ENCODE data around the gene C10orf71. TPM values are rescaled to one million over a fixed set of nuclear protein-coding genes. Genes with fewer than 3 reads are reported as not detected.

Gene C10orf71
- polyA plus RNA-seq, 1 donor from 2014 or later = not detected

- no peak overlapping the region for H2AFZ ChIP-seq (ENCODE audit: low read depth, low read length)
- no peaks in the 10 kb centered on the region for H3K79me2 ChIP-seq (replicated peaks; ENCODE audit: insufficient read depth, low read length)
- H3K9ac ChIP-seq (ENCODE audit: low read length) = no peak overlapping the region
- no peak overlapping the region for H3K27ac ChIP-seq (ENCODE audit: low read length)
- H3K4me2 ChIP-seq (ENCODE audit: low read length) = no peak overlapping the region
- H4K20me1 ChIP-seq (ENCODE audit: insufficient read depth) = no peaks in the 10 kb centered on the region
- no peaks in the 10 kb centered on the region for H3K9me2 ChIP-seq (ENCODE audit: insufficient read depth, low read length)
- H3K4me3 ChIP-seq (ENCODE audit: low read length) = no peak overlapping the region
- H3F3A ChIP-seq (ENCODE audit: insufficient read depth, low read length, poor library complexity, severe bottlenecking) = no peaks in the 10 kb centered on the region
- H3K9me3 ChIP-seq (ENCODE audit: low read length) = no peaks in the 10 kb centered on the region
- H3K27me3 ChIP-seq (ENCODE audit: insufficient read depth, low read depth, low read length) = no peaks in the 10 kb centered on the region
- TF ChIP-seq SMC3 (conservative IDR thresholded peaks at IDR 0.05; ENCODE audit: poor library complexity) (no peak), EZH2 (IDR thresholded peaks at IDR 0.05; ENCODE audit: borderline replicate concordance, insufficient read depth, low read length, poor library complexity, severe bottlenecking) (no peak), RAD21 (conservative IDR thresholded peaks at IDR 0.05) (no peak), TAF1 (IDR thresholded peaks at IDR 0.05; ENCODE audit: low read depth) (no peak), MXI1 (conservative IDR thresholded peaks at IDR 0.05; ENCODE audit: poor library complexity, severe bottlenecking) (no peak), POLR2AphosphoS5 (IDR thresholded peaks at IDR 0.05) (no peak), REST (IDR thresholded peaks at IDR 0.05; ENCODE audit: borderline replicate concordance) (no peak), EP300 (conservative IDR thresholded peaks at IDR 0.05; ENCODE audit: poor library complexity, severe bottlenecking) (no peak), CTCF (IDR thresholded peaks at IDR 0.05; ENCODE audit: poor library complexity, severe bottlenecking) (no peak)
- H3K36me3 ChIP-seq (ENCODE audit: insufficient read depth, low read length) = no peaks in the 10 kb centered on the region
Observed at GRCh38 chr10:49368256-49368655, 69.3 kb downstream of the C10orf71 start.

GRCh38 chr10:49369216-49370162 lies 70.5 kb downstream of the C10orf71 start:
- Histone ChIP-seq H3K9ac (ENCODE audit: low read length) (no peak overlapping the region), H3F3A (ENCODE audit: insufficient read depth, low read length, poor library complexity, severe bottlenecking) (no peaks in the 10 kb centered on the region), H3K27me3 (ENCODE audit: insufficient read depth, low read depth, low read length) (no peaks in the 10 kb centered on the region), H3K79me2 (replicated peaks; ENCODE audit: insufficient read depth, low read length) (no peaks in the 10 kb centered on the region), H3K9me2 (ENCODE audit: insufficient read depth, low read length) (no peaks in the 10 kb centered on the region), H3K36me3 (ENCODE audit: insufficient read depth, low read length) (no peaks in the 10 kb centered on the region), H3K4me2 (ENCODE audit: low read length) (no peak overlapping the region), H3K27ac (ENCODE audit: low read length) (no peak overlapping the region), H4K20me1 (ENCODE audit: insufficient read depth) (no peaks in the 10 kb centered on the region), H3K9me3 (ENCODE audit: low read length) (no peaks in the 10 kb centered on the region), H3K4me3 (ENCODE audit: low read length) (no peak overlapping the region), H2AFZ (ENCODE audit: low read depth, low read length) (no peak overlapping the region)
- TF ChIP-seq EZH2 (IDR thresholded peaks at IDR 0.05; ENCODE audit: borderline replicate concordance, insufficient read depth, low read length, poor library complexity, severe bottlenecking) (no peak), POLR2AphosphoS5 (IDR thresholded peaks at IDR 0.05) (no peak), EP300 (conservative IDR thresholded peaks at IDR 0.05; ENCODE audit: poor library complexity, severe bottlenecking) (no peak)

Data from neural cell (in vitro differentiated cells).